A549 treated with AZD9567 at 1 μM for 4 hours (cell line): ENCODE results near the gene NUDT3. TPM values are rescaled to one million over a fixed set of nuclear protein-coding genes. Genes with fewer than 3 reads are reported as not detected.

ENCODE experiments used
- total RNA-seq: library from RNA; stranded (reverse); fragments of 200-300 nt; extraction: Qiagen RNA extraction; gene quantifications from 5 replicates; pipeline ENCODE4 v1.2.3, GENCODE V29; 2022; ENCODE audit not compliant: insufficient read depth

Gene NUDT3
- 5.1 to 8.1 TPM (median 5.3 TPM) in 5 replicates for total RNA-seq

DNA sequence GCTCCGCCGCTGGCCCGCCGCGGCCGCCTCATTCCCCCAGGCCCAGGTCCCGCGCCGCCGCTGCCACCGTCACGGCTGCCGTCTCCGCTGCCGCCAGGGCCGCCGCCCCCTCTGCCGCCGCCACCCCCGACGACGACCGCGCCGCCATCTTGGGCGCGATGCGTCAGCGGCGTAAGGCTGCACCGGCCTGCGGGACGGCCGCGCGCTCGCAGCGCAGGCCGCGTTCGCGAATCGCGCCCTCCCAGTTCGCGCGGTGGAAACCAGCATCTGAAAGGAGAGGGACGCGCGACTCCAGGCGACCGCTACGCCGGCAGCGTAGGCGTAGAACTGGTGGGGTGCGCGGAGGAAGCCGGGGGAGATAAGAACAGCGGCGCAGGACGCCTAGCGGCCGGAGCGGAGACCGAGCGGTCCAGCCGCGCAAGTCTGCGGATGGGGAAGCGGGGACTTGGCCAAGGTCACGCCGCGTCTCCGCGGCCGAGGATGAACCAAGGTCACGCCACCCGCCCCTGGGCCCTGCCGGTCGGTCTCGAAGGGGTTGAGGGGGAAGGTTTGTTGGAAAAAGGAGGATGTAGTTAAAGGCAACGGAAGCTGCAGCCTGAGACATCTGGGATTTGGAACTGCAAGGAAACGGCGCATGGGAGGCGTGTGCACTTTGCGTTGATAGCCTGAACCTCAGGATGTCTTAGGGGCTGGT lies at the start of gene NUDT3:
Gene NUDT3, minus strand, starts transcription at position 173 of the 694 bp plus-strand sequence. CDS start 307 bp downstream, outside the sequence.

DNA sequence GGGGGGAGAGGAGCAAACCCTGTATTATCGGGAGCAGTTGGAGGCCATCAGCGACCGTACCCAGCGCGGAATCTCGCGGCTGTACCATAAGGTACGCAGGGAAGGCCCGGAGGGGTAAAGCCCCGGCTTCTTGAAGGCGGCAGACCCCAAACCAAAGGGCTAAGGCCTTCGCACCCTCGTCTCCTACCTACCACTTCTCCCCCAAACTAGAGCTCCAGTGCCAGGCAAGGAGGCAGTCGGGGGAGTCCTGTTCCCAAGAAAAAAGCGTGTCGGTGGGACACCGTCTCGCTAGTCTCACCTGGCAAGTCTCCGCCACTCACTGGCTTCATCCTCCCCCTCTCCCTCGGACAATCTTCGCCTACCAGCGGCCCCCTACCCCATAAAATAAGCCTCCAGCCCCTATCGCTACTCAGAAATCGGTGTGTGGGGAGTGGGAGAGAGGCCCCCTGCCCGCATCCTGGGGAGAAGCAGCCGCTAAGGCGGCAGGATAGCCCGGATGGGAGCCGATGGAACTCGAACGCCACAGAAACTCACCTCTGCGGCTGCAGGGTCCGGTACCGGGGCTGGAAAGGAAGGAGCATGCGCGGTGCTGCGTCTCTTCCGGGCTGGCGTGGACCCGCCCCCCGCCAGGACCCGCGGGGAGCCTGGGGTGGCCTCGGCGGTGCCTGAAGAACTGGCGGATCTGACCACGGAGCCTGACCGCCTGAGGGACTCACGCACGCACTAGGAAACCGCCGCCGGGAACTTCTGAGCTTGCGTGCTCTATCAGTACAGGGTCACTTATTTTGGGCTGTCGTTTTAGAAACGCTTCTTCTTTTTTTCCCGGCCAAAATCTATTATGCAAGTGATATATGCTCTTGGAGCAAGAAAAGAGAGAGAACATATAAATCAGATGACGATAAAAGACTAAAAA lies 33.3 kb upstream of the NUDT3 start, which contains the start of gene RPS10:
Gene RPS10, minus strand, starts transcription at position 572 of the 913 bp plus-strand sequence. CDS start 848 bp downstream, outside the sequence.

DNA sequence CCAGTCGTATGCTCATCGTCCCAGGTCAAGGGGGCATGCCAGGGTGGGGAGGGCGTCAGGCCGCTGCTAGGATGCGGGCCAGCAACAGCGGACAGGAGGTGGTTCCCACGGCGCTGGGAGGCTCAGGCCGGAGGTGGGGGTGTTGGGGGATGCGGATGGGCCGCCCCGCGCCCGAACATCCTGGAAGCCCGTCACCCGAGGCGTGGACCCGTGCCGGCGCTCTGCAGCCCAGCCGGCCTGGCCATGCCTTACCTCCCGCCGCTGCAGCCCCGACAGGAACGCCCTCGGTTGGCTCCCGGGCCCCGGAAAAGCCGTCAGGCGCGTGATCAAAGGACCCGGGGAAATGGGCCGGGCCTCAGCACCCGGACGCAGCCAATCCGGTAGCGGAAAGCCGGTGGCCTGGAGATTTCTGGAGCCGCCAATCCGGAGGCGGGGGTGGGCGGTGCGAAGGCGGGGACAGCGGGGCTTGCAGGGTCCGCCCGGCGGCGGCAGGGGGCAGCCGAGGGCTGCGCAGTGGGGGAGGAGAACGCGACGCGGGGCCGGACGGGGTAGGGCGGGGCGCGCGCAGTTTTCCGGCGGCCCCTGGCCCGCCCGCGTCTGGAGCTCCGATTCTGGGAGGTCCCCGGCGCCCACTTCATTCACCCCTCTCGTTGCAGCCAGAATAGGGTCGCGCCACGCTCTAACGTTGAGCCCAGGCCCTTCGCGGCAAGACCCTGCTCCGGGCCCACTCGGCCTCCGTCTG lies 143.6 kb downstream of the NUDT3 start, which contains the start of gene SMIM29:
Gene SMIM29, minus strand, starts transcription at position 280 of the 742 bp plus-strand sequence. CDS start 1,215 bp downstream, outside the sequence.

DNA sequence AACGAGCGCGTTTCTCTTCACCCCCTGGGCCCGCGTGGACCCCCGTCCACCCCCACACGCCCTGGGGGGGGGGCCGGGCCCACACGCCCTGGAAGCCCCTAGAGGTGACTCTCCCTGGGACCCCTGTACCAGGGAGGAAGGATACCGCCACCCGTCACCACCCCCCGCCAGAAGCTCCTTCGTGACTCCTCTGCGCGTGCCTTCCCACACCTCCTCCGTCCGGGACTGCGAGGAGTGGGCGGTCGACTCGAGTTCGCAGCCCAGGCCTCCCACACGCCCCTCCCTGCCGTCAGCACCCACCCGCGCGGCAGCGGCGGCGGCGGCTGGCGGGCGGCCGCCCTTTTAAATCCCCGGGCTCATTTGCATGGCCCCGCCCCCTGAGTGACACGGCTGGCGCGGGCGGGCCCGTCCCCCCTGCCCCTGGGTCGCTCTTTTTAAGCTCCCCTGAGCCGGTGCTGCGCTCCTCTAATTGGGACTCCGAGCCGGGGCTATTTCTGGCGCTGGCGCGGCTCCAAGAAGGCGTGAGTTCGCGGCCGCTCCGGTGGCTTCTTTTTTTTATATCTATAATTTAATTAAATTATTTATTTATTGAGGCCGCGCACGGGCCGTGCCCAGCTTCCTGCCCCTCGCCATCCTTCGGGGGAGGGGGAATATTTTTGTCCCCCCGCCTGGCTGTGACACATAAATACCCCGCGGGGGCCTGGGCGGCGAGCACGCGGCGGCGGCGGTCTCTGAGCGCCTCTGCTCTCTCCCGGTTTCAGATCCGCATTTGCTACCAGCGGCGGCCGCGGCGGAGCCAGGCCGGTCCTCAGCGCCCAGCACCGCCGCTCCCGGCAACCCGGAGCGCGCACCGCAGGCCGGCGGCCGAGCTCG lies 155.8 kb downstream of the NUDT3 start, which contains the start of gene HMGA1:
Gene HMGA1, plus strand, starts transcription at position 431 of the 873 bp plus-strand sequence. CDS start 3,908 bp downstream, outside the sequence.

Other genes starting within 250 kb of the NUDT3 start
- gene GRM4, start 246.6 kb downstream of the NUDT3 start, total RNA-seq = 0.08 to 0.15 TPM (median 0.12 TPM) in 4 of 5 replicates, not detected in the other
- gene HMGA1, start 155.8 kb downstream of the NUDT3 start, total RNA-seq = 458 to 622 TPM (median 513 TPM) in 5 replicates
- 16.2 to 27.3 TPM (median 25.0 TPM) in 5 replicates for gene SMIM29, start 143.7 kb downstream of the NUDT3 start, total RNA-seq
- gene RPS10, start 33.4 kb upstream of the NUDT3 start, total RNA-seq = 1,366 to 2,167 TPM (median 2,087 TPM) in 5 replicates
- 0.03 to 0.09 TPM (median 0.05 TPM) in 4 of 5 replicates, not detected in the other for gene PACSIN1, start 73.4 kb upstream of the NUDT3 start, total RNA-seq
- gene SPDEF, start 163.7 kb upstream of the NUDT3 start, total RNA-seq = 1.3 to 1.9 TPM (median 1.8 TPM) in 5 replicates